SK-N-SH (cell line): Measurements from ENCODE around the gene ARID1B. TPM values are rescaled to one million over a fixed set of nuclear protein-coding genes. Genes with fewer than 3 reads are reported as not detected.

Experiments used
- CTCF ChIA-PET: fragments of 300-600, 350-600 bp; formaldehyde crosslinking; extraction: SDS; loops from one replicate; lab custom pipeline; 2021; lab: Yijun Ruan, JAX
- POLR2A ChIA-PET: fragments of 350-600 bp; sonication (Branson Sonifier 250); formaldehyde crosslinking; extraction: SDS; loops from one replicate; lab custom pipeline; 2020; ENCODE audit warnings: antibody characterized with exemption, inconsistent platforms; lab: Yijun Ruan, JAX
- DNase-seq: peaks from one replicate; pipeline ENCODE4 v3.0.0; 2012
- H2AFZ ChIP-seq: fragments of 200-600 bp; sonication (generic); 2 replicates; pipeline ENCODE4 v1.8.1; 2016; ENCODE audit warnings: antibody characterized with exemption, mild to moderate bottlenecking, low read depth
- H3F3A ChIP-seq: fragments of 200-600 bp; sonication (generic); replicated peaks from 2 replicates; pipeline ENCODE3; 2016; ENCODE audit warnings: antibody characterized with exemption, mild to moderate bottlenecking; ENCODE audit not compliant: insufficient read depth
- H3K27ac ChIP-seq, 2 experiments: fragments of 200-500 bp in 1 of 2; fragments of 200-600 bp in 1 of 2; sonication (Bioruptor generic) in 1 of 2; sonication (generic), shearing (Covaris generic) in 1 of 2; 2 replicates each; pipeline versions ENCODE4 v1.5.1 to v1.6.1; 2014 to 2016; ENCODE audit warnings: low read depth in 2 of 2, inconsistent platforms in 1 of 2, low read length in 1 of 2, mild to moderate bottlenecking in 1 of 2, mixed read lengths in 1 of 2
- H3K27me3 ChIP-seq: fragments of 200-600 bp; sonication (generic), shearing (Covaris generic); 2 replicates; pipeline ENCODE4 v1.6.1; 2016; ENCODE audit warnings: mixed run types; ENCODE audit not compliant: insufficient read depth
- H3K36me3 ChIP-seq, 2 experiments: fragments of 200-500 bp in 1 of 2; fragments of 200-600 bp in 1 of 2; sonication (Bioruptor generic) in 1 of 2; sonication (generic) in 1 of 2; replicated peaks in 1 of 2; 2 replicates each; pipeline versions ENCODE3 to v1.5.1; 2014 to 2016; ENCODE audit warnings: low read length in 1 of 2, mild to moderate bottlenecking in 1 of 2; ENCODE audit not compliant: insufficient read depth in 2 of 2, control insufficient read depth in 1 of 2
- H3K4me1 ChIP-seq, 2 experiments: fragments of 200-500 bp in 1 of 2; fragments of 200-600 bp in 1 of 2; sonication (Bioruptor generic) in 1 of 2; sonication (generic), shearing (Covaris generic) in 1 of 2; 2 replicates each; pipeline versions ENCODE4 v1.5.1 to v1.6.1; 2014 to 2016; ENCODE audit warnings: low read depth in 1 of 2, low read length in 1 of 2, mixed run types in 1 of 2; ENCODE audit not compliant: insufficient read depth in 2 of 2, control insufficient read depth in 1 of 2
- H3K4me2 ChIP-seq: fragments of 200-600 bp; sonication (generic), shearing (Covaris generic); 2 replicates; pipeline ENCODE4 v1.6.1; 2017; ENCODE audit warnings: mixed run types
- H3K4me3 ChIP-seq, 2 experiments: fragments of 200-500 bp in 1 of 2; fragments of 200-600 bp in 1 of 2; sonication (Bioruptor generic) in 1 of 2; sonication (generic), shearing (Covaris generic) in 1 of 2; 2 replicates each; pipeline versions ENCODE4 v1.5.1 to v1.8.1; 2014 to 2016; ENCODE audit warnings: low read depth in 2 of 2, inconsistent platforms in 1 of 2, low read length in 1 of 2, mild to moderate bottlenecking in 1 of 2, mixed read lengths in 1 of 2, moderate library complexity in 1 of 2
- H3K79me2 ChIP-seq: fragments of 200-600 bp; sonication (generic); 2 replicates; pipeline ENCODE4 v1.8.1; 2017; ENCODE audit warnings: mild to moderate bottlenecking; ENCODE audit not compliant: insufficient read depth
- H3K9ac ChIP-seq: fragments of 200-600 bp; sonication (generic); 2 replicates; pipeline ENCODE4 v1.6.1; 2017; ENCODE audit warnings: mixed run types
- H3K9me2 ChIP-seq: fragments of 200-600 bp; sonication (generic); 2 replicates; pipeline ENCODE4 v1.6.1; 2017; ENCODE audit warnings: mixed run types
- H3K9me3 ChIP-seq: fragments of 200-600 bp; sonication (generic); 2 replicates; pipeline ENCODE4 v1.6.1; 2017; ENCODE audit warnings: mixed run types, mild to moderate bottlenecking, moderate library complexity
- H4K20me1 ChIP-seq: fragments of 200-600 bp; sonication (generic); 2 replicates; pipeline ENCODE4 v1.6.1; 2017; ENCODE audit warnings: mild to moderate bottlenecking, mixed run types; ENCODE audit not compliant: insufficient read depth
- ELF1 ChIP-seq: IDR thresholded peaks from 2 replicates; pipeline ENCODE4 v1.4.0; 2012
- EP300 ChIP-seq, 2 experiments: IDR thresholded peaks; 2 replicates each; pipeline versions ENCODE4 v1.4.0 to v1.6.1; 2012; ENCODE audit warnings: borderline replicate concordance in 1 of 2, low read depth in 1 of 2, low read length in 1 of 2
- EZH2phosphoT487 ChIP-seq: fragments of 200-600 bp; sonication (generic); IDR thresholded peaks from 2 replicates; pipeline ENCODE4 v1.6.1; 2017; ENCODE audit warnings: low read depth, mixed run types, mild to moderate bottlenecking, antibody characterized with exemption, moderate library complexity, borderline replicate concordance
- FOSL2 ChIP-seq: IDR thresholded peaks from 2 replicates; pipeline ENCODE4 v1.4.0; 2012; ENCODE audit warnings: low read depth, mild to moderate bottlenecking, moderate library complexity, borderline replicate concordance
- FOXJ3 ChIP-seq: sonication (generic); formaldehyde crosslinking; IDR thresholded peaks from 2 replicates; pipeline ENCODE4 v1.5.1; 2020; ENCODE audit warnings: mild to moderate bottlenecking, missing genetic modification reagents
- FOXM1 ChIP-seq: IDR thresholded peaks from 2 replicates; pipeline ENCODE4 v1.4.0; 2012; ENCODE audit warnings: low read depth, mild to moderate bottlenecking
- GABPA ChIP-seq: IDR thresholded peaks from 2 replicates; pipeline ENCODE4 v1.4.0; 2012; ENCODE audit warnings: low read depth, mild to moderate bottlenecking
- IRF3 ChIP-seq: fragments of 150-350 bp; IDR thresholded peaks from 2 replicates; pipeline ENCODE4 v1.6.1; 2016; ENCODE audit warnings: mild to moderate bottlenecking, low read depth, low read length
- MAX ChIP-seq: IDR thresholded peaks from 2 replicates; pipeline ENCODE4 v1.4.0; 2012; ENCODE audit warnings: low read depth
- MEF2A ChIP-seq: IDR thresholded peaks from 2 replicates; pipeline ENCODE4 v1.4.0; 2012; ENCODE audit warnings: low read depth, borderline replicate concordance
- MXI1 ChIP-seq: IDR thresholded peaks from 2 replicates; pipeline ENCODE4 v1.6.1; 2012; ENCODE audit warnings: mild to moderate bottlenecking, low read depth, low read length, improper control_type of control experiment
- NFIC ChIP-seq: IDR thresholded peaks from 2 replicates; pipeline ENCODE4 v1.4.0; 2012; ENCODE audit warnings: borderline replicate concordance
- NRF1 ChIP-seq: IDR thresholded peaks from 2 replicates; pipeline ENCODE4 v1.6.1; 2012; ENCODE audit warnings: low read depth, mild to moderate bottlenecking, low read length
- RCOR1 ChIP-seq: fragments of 150-350 bp; IDR thresholded peaks from 2 replicates; pipeline ENCODE4 v1.6.1; 2017; ENCODE audit warnings: antibody characterized with exemption, low read length
- REST ChIP-seq: IDR thresholded peaks from 2 replicates; pipeline ENCODE4 v1.6.1; 2012; ENCODE audit warnings: mild to moderate bottlenecking, low read depth, low read length, moderate library complexity
- RFX5 ChIP-seq: IDR thresholded peaks from 2 replicates; pipeline ENCODE4 v1.6.1; 2012; ENCODE audit warnings: mild to moderate bottlenecking, improper control_type of control experiment, low read length
- SMC3 ChIP-seq: IDR thresholded peaks from 2 replicates; pipeline ENCODE4 v1.6.1; 2012; ENCODE audit warnings: low read depth, low read length, improper control_type of control experiment
- TAF1 ChIP-seq: IDR thresholded peaks from 2 replicates; pipeline ENCODE4 v1.6.1; 2012; ENCODE audit warnings: low read depth, mild to moderate bottlenecking, low read length, moderate library complexity, borderline replicate concordance
- TEAD4 ChIP-seq: IDR thresholded peaks from 2 replicates; pipeline ENCODE4 v1.4.0; 2012; ENCODE audit warnings: mild to moderate bottlenecking, borderline replicate concordance; ENCODE audit not compliant: insufficient read depth
- WGBS: methylation state at CpG from one replicate; pipeline ENCODE4 v1.1.6; 2017; ENCODE audit warnings: low lambda C conversion rate; 5-methylcytosine and 5-hydroxymethylcytosine counted together
- polyA plus RNA-seq, 3 experiments: library from polyadenylated mRNA; depleted of rRNA; stranded (reverse); fragments of >200 nt; gene quantifications; 2 replicates each; pipeline ENCODE4 v1.2.3, GENCODE V29; 2012
- TF ChIP-seq, protein P1 (sequence below): IDR thresholded peaks from 2 replicates; pipeline ENCODE4 v1.4.0; 2012; ENCODE audit warnings: low read depth, borderline replicate concordance
- TF ChIP-seq, protein P2 (sequence below): IDR thresholded peaks from 2 replicates; pipeline ENCODE4; 2012

The ARID1B gene
- polyA plus RNA-seq, 1 of the 3 experiments (the other 2 are of a cell fraction): 13.6 TPM

DNA sequence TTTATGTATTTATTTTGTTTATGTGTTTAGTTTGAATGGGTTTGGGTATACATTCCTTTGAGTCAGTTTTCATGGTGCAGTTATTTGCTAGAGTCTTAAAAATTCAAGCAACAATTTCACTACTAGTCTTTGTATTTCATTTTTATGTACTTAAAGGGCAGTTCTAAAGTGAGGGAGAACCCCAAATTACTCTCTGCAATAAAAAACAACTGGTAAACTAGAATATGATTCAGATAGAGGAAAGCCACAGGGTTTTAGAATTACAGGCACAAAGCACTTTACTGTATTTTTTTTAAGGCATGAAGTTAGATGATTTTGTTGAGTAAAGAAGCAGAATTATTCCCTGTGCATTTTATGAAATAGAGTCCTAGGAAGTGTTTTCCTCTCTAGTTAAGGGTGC is 183.3 kb downstream of the ARID1B start:
- Histone ChIP-seq H3K79me2 (peaks cover 97% of the 10 kb centered on the region), H3K9me2 (no peaks in the 10 kb centered on the region), H3K4me2 (no peak overlapping the region), H3F3A (peaks cover 4% of the 10 kb centered on the region), H3K4me3 (no peak overlapping the region), H3K9me3 (no peaks in the 10 kb centered on the region), H3K9ac (no peak overlapping the region), H3K27ac (no peak overlapping the region), H3K36me3 (no peaks in the 10 kb centered on the region), H3K4me1 (peaks cover 7 to 20% of the 10 kb centered on the region in 2 experiments; a peak in 3 of 4 replicates), H2AFZ (no peak overlapping the region), H3K27me3 (no peaks in the 10 kb centered on the region), H4K20me1 (peaks cover 21% of the 10 kb centered on the region)
- no peak for DNase-seq
- ChIA-PET CTCF (no interaction called here), POLR2A (no interaction called here)
- TF ChIP-seq, protein P1, sequence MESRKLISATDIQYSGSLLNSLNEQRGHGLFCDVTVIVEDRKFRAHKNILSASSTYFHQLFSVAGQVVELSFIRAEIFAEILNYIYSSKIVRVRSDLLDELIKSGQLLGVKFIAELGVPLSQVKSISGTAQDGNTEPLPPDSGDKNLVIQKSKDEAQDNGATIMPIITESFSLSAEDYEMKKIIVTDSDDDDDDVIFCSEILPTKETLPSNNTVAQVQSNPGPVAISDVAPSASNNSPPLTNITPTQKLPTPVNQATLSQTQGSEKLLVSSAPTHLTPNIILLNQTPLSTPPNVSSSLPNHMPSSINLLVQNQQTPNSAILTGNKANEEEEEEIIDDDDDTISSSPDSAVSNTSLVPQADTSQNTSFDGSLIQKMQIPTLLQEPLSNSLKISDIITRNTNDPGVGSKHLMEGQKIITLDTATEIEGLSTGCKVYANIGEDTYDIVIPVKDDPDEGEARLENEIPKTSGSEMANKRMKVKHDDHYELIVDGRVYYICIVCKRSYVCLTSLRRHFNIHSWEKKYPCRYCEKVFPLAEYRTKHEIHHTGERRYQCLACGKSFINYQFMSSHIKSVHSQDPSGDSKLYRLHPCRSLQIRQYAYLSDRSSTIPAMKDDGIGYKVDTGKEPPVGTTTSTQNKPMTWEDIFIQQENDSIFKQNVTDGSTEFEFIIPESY: no peak

DNA sequence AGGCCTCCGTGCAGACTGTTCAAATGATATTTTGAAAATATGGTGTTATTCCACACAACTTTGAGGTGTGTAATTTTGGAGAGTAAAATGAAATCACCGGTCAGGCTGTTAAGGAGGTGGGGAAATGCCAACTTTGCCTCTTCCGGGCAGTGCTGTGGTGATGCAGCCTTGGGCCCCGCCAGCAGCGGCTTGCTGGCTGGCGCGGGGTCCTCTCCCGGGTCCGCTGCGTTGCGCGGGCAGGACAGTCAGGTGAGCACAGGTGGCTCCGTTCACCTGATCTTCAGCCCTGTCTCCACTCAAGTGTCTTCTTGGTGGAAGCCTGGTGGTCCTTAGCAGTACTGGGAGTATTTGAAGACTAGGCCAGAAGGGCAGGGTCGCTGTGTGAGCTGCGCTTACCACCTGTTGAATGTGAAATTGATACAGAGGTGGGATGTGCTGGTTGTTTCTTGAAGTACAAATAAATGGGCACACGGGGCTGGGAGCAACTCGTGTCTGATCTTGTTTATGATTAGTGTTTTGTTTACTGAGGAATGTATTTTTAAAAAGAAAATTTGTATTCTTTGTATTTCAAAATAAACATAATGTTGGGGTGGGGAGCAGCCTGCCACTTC is 184.2 kb downstream of the ARID1B start:
- no peak overlapping the region for H3K4me2 ChIP-seq
- no peaks in the 10 kb centered on the region for H3K9me2 ChIP-seq
- ChIA-PET CTCF (no interaction called here), POLR2A (no interaction called here)
- no peak overlapping the region for H2AFZ ChIP-seq
- peaks cover 21% of the 10 kb centered on the region for H4K20me1 ChIP-seq
- H3K79me2 ChIP-seq: peaks cover 97% of the 10 kb centered on the region
- DNase-seq: no peak
- H3K4me1 ChIP-seq: peaks cover 7 to 11% of the 10 kb centered on the region in 2 experiments; a peak in 3 of 4 replicates
- no peaks in the 10 kb centered on the region for H3K27me3 ChIP-seq
- H3K27ac ChIP-seq: no peak overlapping the region; a peak in 1 of 4 replicates
- no peak for TF ChIP-seq RFX5
- no peak for TF ChIP-seq SMC3
- no peak for TF ChIP-seq NFIC
- TF ChIP-seq TEAD4: no peak
- no peak for TF ChIP-seq FOXM1
- no peak for TF ChIP-seq FOSL2
- TF ChIP-seq MXI1: no peak
- TF ChIP-seq, protein P2, sequence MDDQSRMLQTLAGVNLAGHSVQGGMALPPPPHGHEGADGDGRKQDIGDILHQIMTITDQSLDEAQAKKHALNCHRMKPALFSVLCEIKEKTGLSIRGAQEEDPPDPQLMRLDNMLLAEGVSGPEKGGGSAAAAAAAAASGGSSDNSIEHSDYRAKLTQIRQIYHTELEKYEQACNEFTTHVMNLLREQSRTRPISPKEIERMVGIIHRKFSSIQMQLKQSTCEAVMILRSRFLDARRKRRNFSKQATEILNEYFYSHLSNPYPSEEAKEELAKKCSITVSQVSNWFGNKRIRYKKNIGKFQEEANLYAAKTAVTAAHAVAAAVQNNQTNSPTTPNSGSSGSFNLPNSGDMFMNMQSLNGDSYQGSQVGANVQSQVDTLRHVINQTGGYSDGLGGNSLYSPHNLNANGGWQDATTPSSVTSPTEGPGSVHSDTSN: no peak
- no peak for TF ChIP-seq EP300 (IDR thresholded peaks at IDR 0.05; ENCODE audit: borderline replicate concordance in 1 of 2, low read depth in 1 of 2, low read length in 1 of 2)
- no peak for TF ChIP-seq GABPA
- TF ChIP-seq RCOR1: no peak
- TF ChIP-seq NRF1: no peak
- no peak for TF ChIP-seq MEF2A
- no peak for TF ChIP-seq IRF3
- TF ChIP-seq EZH2phosphoT487: no peak
- no peak for TF ChIP-seq TAF1
- TF ChIP-seq FOXJ3 (CRISPR knock-in tag): no peak
- TF ChIP-seq MAX: no peak
- TF ChIP-seq REST: no peak
- TF ChIP-seq ELF1: no peak
- H3K9me3 ChIP-seq: no peaks in the 10 kb centered on the region
- H3K36me3 ChIP-seq: no peaks in the 10 kb centered on the region
- H3F3A ChIP-seq: peaks cover 4% of the 10 kb centered on the region
- H3K9ac ChIP-seq: no peak overlapping the region
- WGBS: 95% methylated on average over 9 of the region's 17 CpGs
- no peak overlapping the region for H3K4me3 ChIP-seq
